B cell (primary cell): ENCODE measurements around the gene TBC1D25.

Experiments used
- EZH2 ChIP-seq: IDR thresholded peaks from 2 replicates; pipeline ENCODE4 v1.6.1; 2012; ENCODE audit warnings: borderline replicate concordance, low read depth, mild to moderate bottlenecking, moderate library complexity, low read length; ENCODE audit not compliant: insufficient read depth, poor library complexity, severe bottlenecking
- TF ChIP-seq, protein P1 (sequence below): fragments of 200-600 bp; IDR thresholded peaks from one replicate; pipeline ENCODE4 v1.8.0; 2022; ENCODE audit warnings: antibody characterized with exemption, mild to moderate bottlenecking

DNA sequence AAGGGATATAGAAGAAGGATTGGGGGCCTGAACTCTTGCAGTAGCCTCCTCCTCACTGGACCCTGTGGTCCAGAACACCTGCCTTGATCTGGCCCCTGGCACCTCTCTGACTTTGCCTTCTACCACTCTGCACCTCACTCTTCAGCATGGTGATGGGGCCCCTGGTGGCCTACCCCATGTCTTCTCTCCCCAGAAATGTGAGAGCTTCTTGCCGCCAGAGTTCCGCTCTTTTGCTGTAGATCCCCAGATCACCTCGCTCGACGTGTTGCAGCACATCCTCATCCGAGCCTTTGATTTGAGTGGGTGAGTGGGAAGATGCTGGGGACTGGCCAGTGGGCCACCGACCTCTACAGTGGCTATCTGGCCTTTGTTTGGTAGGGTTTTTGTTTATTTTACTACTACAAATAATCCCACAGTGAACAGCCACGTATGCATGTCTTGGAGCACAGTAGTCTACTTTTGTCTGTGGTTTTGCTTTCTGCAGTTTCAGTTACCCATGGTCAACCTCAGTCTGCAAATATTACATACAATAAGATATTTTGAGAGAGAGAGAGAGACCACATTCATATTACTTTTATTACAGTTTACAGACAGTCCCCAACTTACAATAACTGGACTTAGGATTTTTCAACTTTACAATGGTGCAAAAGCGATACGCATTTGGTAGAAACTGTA lies 1.8 kb downstream of the TBC1D25 start:
- TF ChIP-seq, protein P1, sequence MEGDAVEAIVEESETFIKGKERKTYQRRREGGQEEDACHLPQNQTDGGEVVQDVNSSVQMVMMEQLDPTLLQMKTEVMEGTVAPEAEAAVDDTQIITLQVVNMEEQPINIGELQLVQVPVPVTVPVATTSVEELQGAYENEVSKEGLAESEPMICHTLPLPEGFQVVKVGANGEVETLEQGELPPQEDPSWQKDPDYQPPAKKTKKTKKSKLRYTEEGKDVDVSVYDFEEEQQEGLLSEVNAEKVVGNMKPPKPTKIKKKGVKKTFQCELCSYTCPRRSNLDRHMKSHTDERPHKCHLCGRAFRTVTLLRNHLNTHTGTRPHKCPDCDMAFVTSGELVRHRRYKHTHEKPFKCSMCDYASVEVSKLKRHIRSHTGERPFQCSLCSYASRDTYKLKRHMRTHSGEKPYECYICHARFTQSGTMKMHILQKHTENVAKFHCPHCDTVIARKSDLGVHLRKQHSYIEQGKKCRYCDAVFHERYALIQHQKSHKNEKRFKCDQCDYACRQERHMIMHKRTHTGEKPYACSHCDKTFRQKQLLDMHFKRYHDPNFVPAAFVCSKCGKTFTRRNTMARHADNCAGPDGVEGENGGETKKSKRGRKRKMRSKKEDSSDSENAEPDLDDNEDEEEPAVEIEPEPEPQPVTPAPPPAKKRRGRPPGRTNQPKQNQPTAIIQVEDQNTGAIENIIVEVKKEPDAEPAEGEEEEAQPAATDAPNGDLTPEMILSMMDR: no peak
- no peak for TF ChIP-seq EZH2
